ENCODE results near the gene TNFRSF18. TPM values are rescaled to one million over a fixed set of nuclear protein-coding genes. Genes with fewer than 3 reads are reported as not detected.

TNFRSF18 gene
- total RNA-seq, 2 donors from 2014 or later, result 3.1 to 3.5 TPM

GRCh38 chr1:1199961-1200875 is 6.2 kb downstream of the TNFRSF18 start:
- no peak for TF ChIP-seq POLR2A (IDR thresholded peaks at IDR 0.05)
- no peak for TF ChIP-seq POLR2AphosphoS5 (IDR thresholded peaks at IDR 0.05)
- H3K27me3 ChIP-seq (replicated peaks; ENCODE audit: insufficient read depth), result no peaks in the 10 kb centered on the region
- H3K36me3 ChIP-seq, result no peaks in the 10 kb centered on the region
- H3K4me3 ChIP-seq, result no peak overlapping the region
- 83% methylated on average over 29 of the region's 31 CpGs for WGBS
- intact Hi-C loops (cut with DNase I), result no loop called here
- H3K27ac ChIP-seq, result no peak overlapping the region
- no peak for DNase-seq (ENCODE audit: low spot score)
- H3K4me1 ChIP-seq (replicated peaks), result no peaks in the 10 kb centered on the region
- H3K9me3 ChIP-seq, result no peaks in the 10 kb centered on the region

DNA sequence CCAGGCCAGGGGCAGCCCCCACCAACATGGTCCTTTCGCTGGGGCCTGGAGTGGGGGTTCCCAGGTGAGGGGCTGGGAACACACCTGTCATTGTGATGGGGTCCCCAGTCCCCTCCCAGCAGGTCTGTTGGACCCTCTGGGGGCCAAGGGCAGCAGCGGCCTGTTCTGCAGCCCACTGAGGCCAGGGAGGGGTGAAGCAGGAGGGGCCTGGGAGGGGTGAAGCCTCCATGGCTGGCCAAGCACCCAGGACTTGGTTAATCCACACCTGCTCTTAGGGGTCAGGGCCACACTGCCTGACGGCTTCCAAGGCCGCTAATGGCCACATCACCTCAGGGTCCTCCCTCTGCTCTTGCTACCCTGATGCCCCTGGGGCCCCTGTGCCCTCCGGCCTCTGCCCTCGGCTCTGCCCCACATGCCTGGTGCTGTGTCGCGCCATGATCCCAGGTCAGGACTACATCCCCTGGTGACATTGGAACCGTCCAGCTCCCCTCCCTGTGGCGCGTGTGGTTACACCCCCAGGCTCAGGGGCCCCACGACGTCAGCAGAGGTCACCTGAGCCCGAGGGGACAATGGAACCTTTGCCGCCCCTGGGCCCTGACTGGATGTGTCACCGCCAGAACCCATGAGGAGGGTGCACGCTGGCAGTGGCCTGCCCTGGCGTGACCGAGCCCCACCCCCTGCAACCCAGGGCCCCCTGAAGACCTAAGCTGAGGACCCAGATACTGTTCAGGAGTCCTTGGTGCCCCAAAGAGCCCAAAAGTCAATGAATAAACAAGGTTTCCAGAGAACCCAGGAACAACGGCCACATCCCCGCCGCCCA is 7.0 kb downstream of the TNFRSF18 start:
- Histone ChIP-seq H3K36me3 (no peaks in the 10 kb centered on the region), H3K4me3 (no peak overlapping the region), H3K27ac (no peak overlapping the region), H3K9me3 (no peaks in the 10 kb centered on the region), H3K4me1 (replicated peaks) (no peaks in the 10 kb centered on the region), H3K27me3 (replicated peaks; ENCODE audit: insufficient read depth) (no peaks in the 10 kb centered on the region)
- intact Hi-C loops (cut with DNase I), result no loop called here
- 91% methylated on average over 16 of the region's 22 CpGs for WGBS
- DNase-seq (ENCODE audit: low spot score), result no peak
- no peak for TF ChIP-seq POLR2A (IDR thresholded peaks at IDR 0.05)
- no peak for TF ChIP-seq CTCF (IDR thresholded peaks at IDR 0.05)
- no peak for TF ChIP-seq POLR2AphosphoS5 (IDR thresholded peaks at IDR 0.05)

DNA sequence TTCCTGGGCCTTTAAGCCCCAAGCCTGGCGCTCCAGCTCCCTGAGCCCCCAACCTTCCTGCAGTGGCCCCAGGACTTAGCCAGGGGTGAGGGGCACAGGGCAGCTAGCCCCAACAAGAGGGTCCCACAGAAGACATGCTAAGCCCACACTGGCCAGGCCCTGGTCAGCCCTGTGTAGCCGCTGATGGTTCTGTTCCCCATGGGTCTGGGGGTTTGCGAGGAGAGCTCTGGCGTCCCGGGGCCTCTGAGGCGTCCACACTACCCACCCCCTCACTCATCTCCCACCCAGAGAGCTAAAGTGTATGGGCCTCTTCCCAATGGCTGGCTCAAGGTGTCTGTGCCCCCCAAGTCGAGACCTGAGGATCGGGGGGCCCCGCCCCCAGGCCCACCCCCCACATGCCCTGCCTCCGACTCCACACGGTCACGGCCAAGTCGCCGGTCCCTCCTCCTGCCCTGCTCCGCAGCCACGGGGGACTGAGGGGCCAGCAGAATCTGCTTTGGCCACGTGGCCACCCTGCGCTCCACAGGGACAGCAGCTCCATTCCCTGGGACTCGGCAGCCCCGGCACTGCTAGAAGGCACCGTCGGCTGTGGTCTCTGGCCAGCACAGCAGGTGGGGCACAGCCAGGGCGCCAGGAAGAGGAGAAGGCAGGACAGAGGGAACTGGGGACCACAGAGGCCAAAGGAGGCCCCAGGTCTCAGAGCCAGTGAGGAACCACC is 7.8 kb downstream of the TNFRSF18 start:
- TF ChIP-seq CTCF (IDR thresholded peaks at IDR 0.05), result no peak
- TF ChIP-seq POLR2A (IDR thresholded peaks at IDR 0.05), result no peak
- no peak for TF ChIP-seq POLR2AphosphoS5 (IDR thresholded peaks at IDR 0.05)
- no peaks in the 10 kb centered on the region for H3K27me3 ChIP-seq (replicated peaks; ENCODE audit: insufficient read depth)
- 78% methylated on average over 10 of the region's 23 CpGs for WGBS

GRCh38 chr1:1197551-1198422 is 8.6 kb downstream of the TNFRSF18 start:
- DNase-seq (ENCODE audit: low spot score), result no peak
- TF ChIP-seq POLR2AphosphoS5 (IDR thresholded peaks at IDR 0.05), result no peak
- no peak for TF ChIP-seq POLR2A (IDR thresholded peaks at IDR 0.05)
- TF ChIP-seq CTCF (IDR thresholded peaks at IDR 0.05), result no peak

More for the DNA sequence above, 7.8 kb downstream of the TNFRSF18 start:
- H3K9me3 ChIP-seq, result no peaks in the 10 kb centered on the region
- H3K4me3 ChIP-seq, result no peak overlapping the region
- no peaks in the 10 kb centered on the region for H3K36me3 ChIP-seq
- H3K4me1 ChIP-seq (replicated peaks), result no peaks in the 10 kb centered on the region
- no peak for DNase-seq (ENCODE audit: low spot score)
- no peak overlapping the region for H3K27ac ChIP-seq
- intact Hi-C loops (cut with DNase I), result no loop called here

More at GRCh38 chr1:1197551-1198422, 8.6 kb downstream of the TNFRSF18 start:
- no peak overlapping the region for H3K27ac ChIP-seq
- H3K4me3 ChIP-seq, result no peak overlapping the region
- no peaks in the 10 kb centered on the region for H3K27me3 ChIP-seq (replicated peaks; ENCODE audit: insufficient read depth)
- no peaks in the 10 kb centered on the region for H3K4me1 ChIP-seq (replicated peaks)
- intact Hi-C loops (cut with DNase I), result no loop called here
- no peaks in the 10 kb centered on the region for H3K9me3 ChIP-seq
- H3K36me3 ChIP-seq, result no peaks in the 10 kb centered on the region
- WGBS, result 92% methylated on average over 38 of the region's 48 CpGs

Measured in prostate gland (tissue), 2 donors.